B cell (primary cell): ENCODE measurements around the gene ATXN7.

Source experiments
- EZH2 ChIP-seq: IDR thresholded peaks from 2 replicates; pipeline ENCODE4 v1.6.1; 2012; ENCODE audit warnings: borderline replicate concordance, low read depth, mild to moderate bottlenecking, moderate library complexity, low read length; ENCODE audit not compliant: insufficient read depth, poor library complexity, severe bottlenecking
- TF ChIP-seq, protein P1 (sequence below): fragments of 200-600 bp; IDR thresholded peaks from one replicate; pipeline ENCODE4 v1.8.0; 2022; ENCODE audit warnings: antibody characterized with exemption, mild to moderate bottlenecking

DNA sequence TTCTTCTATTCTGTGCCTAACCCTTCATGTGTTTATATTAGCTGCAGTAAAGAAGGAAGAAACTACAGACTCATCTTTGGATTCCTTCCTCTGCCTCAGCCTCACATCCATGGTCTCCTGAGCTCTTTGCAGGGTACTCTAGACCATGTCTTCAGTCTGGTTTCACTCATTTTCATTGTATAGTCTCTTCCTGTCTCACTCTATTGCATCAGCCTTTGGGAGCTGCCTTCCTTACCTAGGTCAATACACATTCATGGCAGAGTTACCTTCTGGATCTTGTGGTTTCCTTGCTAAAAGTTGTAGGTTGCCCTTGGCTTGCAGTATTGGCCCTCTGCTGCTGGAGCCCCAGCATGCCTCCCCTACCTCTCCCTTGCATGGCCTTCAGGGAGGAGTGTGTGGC lies 80.0 kb downstream of the ATXN7 start:
- TF ChIP-seq, protein P1, sequence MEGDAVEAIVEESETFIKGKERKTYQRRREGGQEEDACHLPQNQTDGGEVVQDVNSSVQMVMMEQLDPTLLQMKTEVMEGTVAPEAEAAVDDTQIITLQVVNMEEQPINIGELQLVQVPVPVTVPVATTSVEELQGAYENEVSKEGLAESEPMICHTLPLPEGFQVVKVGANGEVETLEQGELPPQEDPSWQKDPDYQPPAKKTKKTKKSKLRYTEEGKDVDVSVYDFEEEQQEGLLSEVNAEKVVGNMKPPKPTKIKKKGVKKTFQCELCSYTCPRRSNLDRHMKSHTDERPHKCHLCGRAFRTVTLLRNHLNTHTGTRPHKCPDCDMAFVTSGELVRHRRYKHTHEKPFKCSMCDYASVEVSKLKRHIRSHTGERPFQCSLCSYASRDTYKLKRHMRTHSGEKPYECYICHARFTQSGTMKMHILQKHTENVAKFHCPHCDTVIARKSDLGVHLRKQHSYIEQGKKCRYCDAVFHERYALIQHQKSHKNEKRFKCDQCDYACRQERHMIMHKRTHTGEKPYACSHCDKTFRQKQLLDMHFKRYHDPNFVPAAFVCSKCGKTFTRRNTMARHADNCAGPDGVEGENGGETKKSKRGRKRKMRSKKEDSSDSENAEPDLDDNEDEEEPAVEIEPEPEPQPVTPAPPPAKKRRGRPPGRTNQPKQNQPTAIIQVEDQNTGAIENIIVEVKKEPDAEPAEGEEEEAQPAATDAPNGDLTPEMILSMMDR = no peak
- TF ChIP-seq EZH2 = no peak
